GM21526 (cell line): ENCODE measurements around the gene SELENOO.

Experiments
- ATAC-seq: cut with Tn5 transposase; IDR thresholded peaks from one replicate; pipeline ENCODE4 v1.9.1; 2021; ENCODE audit warnings: moderate library complexity; ENCODE audit not compliant: unreplicated experiment, low FRiP score

Gene SELENOO

GRCh38 chr22:50171319-50171964 is 29.4 kb upstream of the SELENOO start:
- no peak for ATAC-seq

- ATAC-seq: no peak
These were observed 28.8 kb upstream of the SELENOO start for GRCh38 chr22:50171965-50172421.

- no peak for ATAC-seq
These were observed 27.4 kb upstream of the SELENOO start for GRCh38 chr22:50173311-50173982.

- ATAC-seq: no peak
These were observed 26.8 kb upstream of the SELENOO start for GRCh38 chr22:50173983-50174355.

- no peak for ATAC-seq
These were observed 26.2 kb upstream of the SELENOO start for GRCh38 chr22:50174382-50175190.

- no peak for ATAC-seq
These were observed 25.7 kb upstream of the SELENOO start for GRCh38 chr22:50175191-50175461.

GRCh38 chr22:50175921-50176849 is 24.6 kb upstream of the SELENOO start:
- no peak for ATAC-seq

- ATAC-seq: no peak
These were observed 23.8 kb upstream of the SELENOO start for GRCh38 chr22:50176850-50177536.

- ATAC-seq: no peak
These were observed 23.0 kb upstream of the SELENOO start for GRCh38 chr22:50177537-50178470.

- no peak for ATAC-seq
These were observed 22.3 kb upstream of the SELENOO start for GRCh38 chr22:50178471-50178864.

GRCh38 chr22:50178871-50179869 is 21.6 kb upstream of the SELENOO start:
- ATAC-seq: no peak

- no peak for ATAC-seq
These were observed 20.7 kb upstream of the SELENOO start for GRCh38 chr22:50179937-50180726.

GRCh38 chr22:50180727-50181521 is 19.9 kb upstream of the SELENOO start:
- ATAC-seq: no peak

- ATAC-seq: no peak
These were observed 18.4 kb upstream of the SELENOO start for GRCh38 chr22:50182176-50183081.
